Measurements from ENCODE around the gene CMC4.

GRCh38 chrX:155070663-155070974 is 317 bp downstream of the CMC4 start:
- TF ChIP-seq EP300 (IDR thresholded peaks at IDR 0.05; ENCODE audit: low read depth) (no peak), CTCF (IDR thresholded peaks at IDR 0.05) (no peak)

All from transverse colon (tissue), 3 donors.